Daoy (cell line): ENCODE results near the gene NAA11. TPM values are rescaled to one million over a fixed set of nuclear protein-coding genes. Genes with fewer than 3 reads are reported as not detected.
"Not testable (repeated sequence)": the region's sequence is repeated elsewhere in the genome, so short reads cannot be mapped to it uniquely, and the experiment has no call there.

Experiments
- DNase-seq: peaks from one replicate; pipeline ENCODE4 v3.0.0-alpha.2; 2015; ENCODE audit warnings: low read depth
- total RNA-seq: library from RNA; depleted of rRNA; stranded (reverse); fragments of >200 nt; shearing (Covaris generic); gene quantifications from 2 replicates; pipeline ENCODE4 v1.2.3, GENCODE V29; 2014

Gene NAA11
- total RNA-seq, 1 experiment from 2014 or later: 10.2 TPM

GRCh38 chr4:79308971-79309370 lies 16.9 kb downstream of the NAA11 start:
- DNase-seq: no peak

GRCh38 chr4:79308137-79308536 lies 17.7 kb downstream of the NAA11 start:
- no peak for DNase-seq

- DNase-seq: no peak
These were observed 19.1 kb downstream of the NAA11 start for GRCh38 chr4:79306795-79307194.

GRCh38 chr4:79300280-79300679 lies 25.6 kb downstream of the NAA11 start:
- no peak for DNase-seq

- no peak for DNase-seq
These were observed 27.4 kb downstream of the NAA11 start for GRCh38 chr4:79298484-79298883.

GRCh38 chr4:79298027-79298426 lies 27.8 kb downstream of the NAA11 start:
- DNase-seq: no peak

- no peak for DNase-seq
These were observed 28.4 kb downstream of the NAA11 start for GRCh38 chr4:79297479-79297878.

- no peak for DNase-seq
These were observed 29.0 kb downstream of the NAA11 start for GRCh38 chr4:79296768-79297428.

GRCh38 chr4:79295086-79295485 lies 30.8 kb downstream of the NAA11 start:
- no peak for DNase-seq

- no peak for DNase-seq
These were observed 31.8 kb downstream of the NAA11 start for GRCh38 chr4:79294064-79294463.

GRCh38 chr4:79292008-79292407 lies 33.9 kb downstream of the NAA11 start:
- DNase-seq: no peak

- DNase-seq: no peak
These were observed 35.5 kb downstream of the NAA11 start for GRCh38 chr4:79290376-79290775.

GRCh38 chr4:79288185-79288584 lies 37.7 kb downstream of the NAA11 start:
- no peak for DNase-seq

GRCh38 chr4:79287718-79288117 lies 38.1 kb downstream of the NAA11 start:
- DNase-seq: no peak

- DNase-seq: no peak
These were observed 38.8 kb downstream of the NAA11 start for GRCh38 chr4:79287076-79287475.

GRCh38 chr4:79281566-79282359 lies 44.1 kb downstream of the NAA11 start:
- no peak for DNase-seq

GRCh38 chr4:79277467-79277866 lies 48.4 kb downstream of the NAA11 start:
- not testable (repeated sequence) for DNase-seq

- no peak for DNase-seq
These were observed 51.9 kb downstream of the NAA11 start for GRCh38 chr4:79273915-79274314.

GRCh38 chr4:79272761-79273160 lies 53.1 kb downstream of the NAA11 start:
- no peak for DNase-seq

- no peak for DNase-seq
These were observed 53.7 kb downstream of the NAA11 start for GRCh38 chr4:79272126-79272525.

GRCh38 chr4:79267671-79268070 lies 58.2 kb downstream of the NAA11 start:
- DNase-seq: no peak
